Measurements from ENCODE around the gene SENP1. TPM values are rescaled to one million over a fixed set of nuclear protein-coding genes. Genes with fewer than 3 reads are reported as not detected.

The SENP1 gene
- total RNA-seq, 2 donors from 2014 or later: 11.5 to 49.6 TPM

GRCh38 chr12:48075832-48076231, 30.0 kb downstream of the SENP1 start:
- H3K4me3 ChIP-seq: no peak overlapping the region
- TF ChIP-seq POLR2A (IDR thresholded peaks at IDR 0.05): no peak
- no peak for TF ChIP-seq CTCF (IDR thresholded peaks at IDR 0.05)
- no peak for TF ChIP-seq POLR2AphosphoS5 (IDR thresholded peaks at IDR 0.05)
- no peak overlapping the region for H3K27ac ChIP-seq
- no peaks in the 10 kb centered on the region for H3K4me1 ChIP-seq (replicated peaks)
- H3K27me3 ChIP-seq (replicated peaks; ENCODE audit: insufficient read depth): no peaks in the 10 kb centered on the region
- H3K9me3 ChIP-seq: no peaks in the 10 kb centered on the region
- intact Hi-C loops (cut with DNase I): no loop called here
- DNase-seq (ENCODE audit: low spot score): no peak
- H3K36me3 ChIP-seq: no peaks in the 10 kb centered on the region
- WGBS: 82% methylated on average over 1 of the region's 1 CpG

GRCh38 chr12:48074266-48074665, 31.6 kb downstream of the SENP1 start:
- WGBS: 76% methylated on average over 1 of the region's 1 CpG
- no peaks in the 10 kb centered on the region for H3K36me3 ChIP-seq
- intact Hi-C loops (cut with DNase I): no loop called here

GRCh38 chr12:48072266-48072665, 33.6 kb downstream of the SENP1 start:
- no peaks in the 10 kb centered on the region for H3K36me3 ChIP-seq
- no peaks in the 10 kb centered on the region for H3K9me3 ChIP-seq
- H3K4me1 ChIP-seq (replicated peaks): no peaks in the 10 kb centered on the region
- no peak overlapping the region for H3K27ac ChIP-seq
- no peak overlapping the region for H3K4me3 ChIP-seq
- WGBS: 96% methylated on average over 3 of the region's 3 CpGs
- intact Hi-C loops (cut with DNase I): no loop called here
- H3K27me3 ChIP-seq (replicated peaks; ENCODE audit: insufficient read depth): no peaks in the 10 kb centered on the region
- TF ChIP-seq POLR2AphosphoS5 (IDR thresholded peaks at IDR 0.05) (no peak), CTCF (IDR thresholded peaks at IDR 0.05) (no peak), POLR2A (IDR thresholded peaks at IDR 0.05) (no peak)
- DNase-seq (ENCODE audit: low spot score): no peak

More at GRCh38 chr12:48074266-48074665, 31.6 kb downstream of the SENP1 start:
- TF ChIP-seq POLR2A (IDR thresholded peaks at IDR 0.05): no peak
- no peak for TF ChIP-seq CTCF (IDR thresholded peaks at IDR 0.05)
- TF ChIP-seq POLR2AphosphoS5 (IDR thresholded peaks at IDR 0.05): no peak
- H3K4me3 ChIP-seq: no peak overlapping the region
- no peak overlapping the region for H3K27ac ChIP-seq
- H3K4me1 ChIP-seq (replicated peaks): no peaks in the 10 kb centered on the region
- no peaks in the 10 kb centered on the region for H3K27me3 ChIP-seq (replicated peaks; ENCODE audit: insufficient read depth)
- no peaks in the 10 kb centered on the region for H3K9me3 ChIP-seq
- DNase-seq (ENCODE audit: low spot score): no peak

- H3K4me1 ChIP-seq (replicated peaks): no peaks in the 10 kb centered on the region
- no peaks in the 10 kb centered on the region for H3K36me3 ChIP-seq
- H3K9me3 ChIP-seq: no peaks in the 10 kb centered on the region
- 96% methylated on average over 2 of the region's 2 CpGs for WGBS
- H3K4me3 ChIP-seq: no peak overlapping the region
- no peak for DNase-seq (ENCODE audit: low spot score)
- H3K27ac ChIP-seq: no peak overlapping the region
- TF ChIP-seq CTCF (IDR thresholded peaks at IDR 0.05) (no peak), POLR2A (IDR thresholded peaks at IDR 0.05) (no peak)
- no peaks in the 10 kb centered on the region for H3K27me3 ChIP-seq (replicated peaks; ENCODE audit: insufficient read depth)
- intact Hi-C loops (cut with DNase I): no loop called here
These were observed 34.1 kb downstream of the SENP1 start for GRCh38 chr12:48071808-48072207.

GRCh38 chr12:48070731-48071130, 35.1 kb downstream of the SENP1 start:
- H3K36me3 ChIP-seq: no peaks in the 10 kb centered on the region
- 95% methylated on average over 4 of the region's 4 CpGs for WGBS

More at GRCh38 chr12:48070731-48071130, 35.1 kb downstream of the SENP1 start:
- Histone ChIP-seq H3K27me3 (replicated peaks; ENCODE audit: insufficient read depth) (no peaks in the 10 kb centered on the region), H3K9me3 (no peaks in the 10 kb centered on the region), H3K4me1 (replicated peaks) (no peaks in the 10 kb centered on the region), H3K27ac (no peak overlapping the region), H3K4me3 (no peak overlapping the region)
- TF ChIP-seq POLR2A (IDR thresholded peaks at IDR 0.05): no peak
- no peak for TF ChIP-seq CTCF (IDR thresholded peaks at IDR 0.05)
- TF ChIP-seq POLR2AphosphoS5 (IDR thresholded peaks at IDR 0.05): no peak
- no peak for DNase-seq (ENCODE audit: low spot score)
- intact Hi-C loops (cut with DNase I): no loop called here

All from prostate gland (tissue), 2 donors.